ENCODE measurements around the gene NLRC5.
"Not testable (repeated sequence)": the region's sequence is repeated elsewhere in the genome, so short reads cannot be mapped to it uniquely, and the experiment has no call there.

Gene NLRC5

GRCh38 chr16:57109259-57110105, 120.1 kb downstream of the NLRC5 start:
- DNase-seq: not testable (repeated sequence)

GRCh38 chr16:57110937-57111336, 121.6 kb downstream of the NLRC5 start:
- no peak for DNase-seq

GRCh38 chr16:57111420-57111819, 122.1 kb downstream of the NLRC5 start:
- no peak for DNase-seq

- DNase-seq: no peak
These were observed 123.2 kb downstream of the NLRC5 start for GRCh38 chr16:57112403-57113041.

GRCh38 chr16:57113042-57113453, 123.7 kb downstream of the NLRC5 start:
- DNase-seq: no peak

GRCh38 chr16:57113664-57114063, 124.3 kb downstream of the NLRC5 start:
- no peak for DNase-seq

GRCh38 chr16:57115168-57115513, 125.8 kb downstream of the NLRC5 start:
- DNase-seq: no peak

- no peak for DNase-seq
These were observed 126.3 kb downstream of the NLRC5 start for GRCh38 chr16:57115514-57116182.

- DNase-seq: no peak
These were observed 129.2 kb downstream of the NLRC5 start for GRCh38 chr16:57118461-57119084.

- DNase-seq: no peak
These were observed 134.0 kb downstream of the NLRC5 start for GRCh38 chr16:57123216-57123973.

GRCh38 chr16:57123974-57124674, 134.8 kb downstream of the NLRC5 start:
- no peak for DNase-seq

GRCh38 chr16:57125376-57125775, 136.0 kb downstream of the NLRC5 start:
- DNase-seq: no peak

- no peak for DNase-seq
These were observed 136.6 kb downstream of the NLRC5 start for GRCh38 chr16:57125969-57126368.

- no peak for DNase-seq
These were observed 137.1 kb downstream of the NLRC5 start for GRCh38 chr16:57126411-57126810.

- no peak for DNase-seq
These were observed 137.8 kb downstream of the NLRC5 start for GRCh38 chr16:57127037-57127763.

GRCh38 chr16:57127836-57128235, 138.5 kb downstream of the NLRC5 start:
- no peak for DNase-seq

GRCh38 chr16:57128771-57129389, 139.5 kb downstream of the NLRC5 start:
- no peak for DNase-seq

GRCh38 chr16:57130950-57131321, 141.6 kb downstream of the NLRC5 start:
- no peak for DNase-seq

- no peak for DNase-seq
These were observed 142.1 kb downstream of the NLRC5 start for GRCh38 chr16:57131351-57131970.

- no peak for DNase-seq
These were observed 143.1 kb downstream of the NLRC5 start for GRCh38 chr16:57132470-57132869.

Measured in NCI-H1694 (cell line).